Vagina (tissue), 2 donors: ENCODE results near the gene TFDP3. TPM values are rescaled to one million over a fixed set of nuclear protein-coding genes. Genes with fewer than 3 reads are reported as not detected.

ENCODE experiments used
- DNase-seq, 2 donors: peaks; one replicate each; pipeline ENCODE4 v3.0.0-alpha.2; 2017; ENCODE audit errors: extremely low spot score in 2 of 2
- H3K27ac ChIP-seq: fragments of 200-600 bp; sonication (generic); one replicate; pipeline ENCODE4 v1.5.1; 2019
- H3K27me3 ChIP-seq: fragments of 200-600 bp; sonication (generic); one replicate; pipeline ENCODE4 v1.5.1; 2019
- H3K36me3 ChIP-seq, 2 donors: fragments of 200-600 bp; sonication (generic); one replicate each; pipeline ENCODE4 v1.5.1; 2017 to 2019
- H3K4me1 ChIP-seq: fragments of 200-600 bp; sonication (generic); one replicate; pipeline ENCODE4 v1.5.1; 2019
- H3K4me3 ChIP-seq, 2 donors: fragments of 200-600 bp; sonication (generic); 1 replicate in 1 of 2; 2 replicates in 1 of 2; pipeline ENCODE4 v1.5.1; 2016 to 2019
- H3K9me3 ChIP-seq: fragments of 200-600 bp; sonication (generic); one replicate; pipeline ENCODE4 v1.5.1; 2019
- POLR2A ChIP-seq, 2 donors: fragments of 450-650 bp; IDR thresholded peaks; one replicate each; pipeline ENCODE4 v1.6.1; 2017; ENCODE audit warnings: antibody characterized with exemption in 2 of 2, mild to moderate bottlenecking in 2 of 2, moderate library complexity in 2 of 2
- POLR2AphosphoS5 ChIP-seq, 2 donors: sonication (generic); formaldehyde crosslinking; IDR thresholded peaks; one replicate each; pipeline ENCODE4 v1.9.0; 2017; ENCODE audit warnings: antibody characterized with exemption in 2 of 2, mild to moderate bottlenecking in 2 of 2, low read depth in 1 of 2; ENCODE audit not compliant: insufficient read depth in 1 of 2
- intact Hi-C: fragments of 100-400 bp; cut with DNase I; formaldehyde crosslinking; loops from one replicate; pipeline ENCODE4 v1.15.1; 2023
- total RNA-seq: library from RNA; depleted of rRNA; stranded (reverse); fragments of >200 nt; gene quantifications from one replicate; pipeline ENCODE4 v1.2.3, GENCODE V29; 2016
- TF ChIP-seq, protein P1 (sequence below), 3 experiments: fragments of 450-650 bp in 2 of 3; fragments of 200-600 bp in 1 of 3; sonication (generic) in 1 of 3; IDR thresholded peaks; one replicate each; pipeline ENCODE4 v1.5.1; 2017 to 2019; ENCODE audit warnings: antibody characterized with exemption in 3 of 3, mild to moderate bottlenecking in 2 of 3, moderate library complexity in 2 of 3

TFDP3 gene
- total RNA-seq, 1 donor from 2014 or later: not detected

- Histone ChIP-seq H3K27me3 (no peaks in the 10 kb centered on the region), H3K4me3 (no peak overlapping the region), H3K36me3 (no peaks in the 10 kb centered on the region), H3K4me1 (no peaks in the 10 kb centered on the region), H3K27ac (no peak overlapping the region), H3K9me3 (no peaks in the 10 kb centered on the region)
- TF ChIP-seq POLR2A (IDR thresholded peaks at IDR 0.05): no peak
- TF ChIP-seq, protein P1, sequence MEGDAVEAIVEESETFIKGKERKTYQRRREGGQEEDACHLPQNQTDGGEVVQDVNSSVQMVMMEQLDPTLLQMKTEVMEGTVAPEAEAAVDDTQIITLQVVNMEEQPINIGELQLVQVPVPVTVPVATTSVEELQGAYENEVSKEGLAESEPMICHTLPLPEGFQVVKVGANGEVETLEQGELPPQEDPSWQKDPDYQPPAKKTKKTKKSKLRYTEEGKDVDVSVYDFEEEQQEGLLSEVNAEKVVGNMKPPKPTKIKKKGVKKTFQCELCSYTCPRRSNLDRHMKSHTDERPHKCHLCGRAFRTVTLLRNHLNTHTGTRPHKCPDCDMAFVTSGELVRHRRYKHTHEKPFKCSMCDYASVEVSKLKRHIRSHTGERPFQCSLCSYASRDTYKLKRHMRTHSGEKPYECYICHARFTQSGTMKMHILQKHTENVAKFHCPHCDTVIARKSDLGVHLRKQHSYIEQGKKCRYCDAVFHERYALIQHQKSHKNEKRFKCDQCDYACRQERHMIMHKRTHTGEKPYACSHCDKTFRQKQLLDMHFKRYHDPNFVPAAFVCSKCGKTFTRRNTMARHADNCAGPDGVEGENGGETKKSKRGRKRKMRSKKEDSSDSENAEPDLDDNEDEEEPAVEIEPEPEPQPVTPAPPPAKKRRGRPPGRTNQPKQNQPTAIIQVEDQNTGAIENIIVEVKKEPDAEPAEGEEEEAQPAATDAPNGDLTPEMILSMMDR (IDR thresholded peaks at IDR 0.05): no peak
- no peak for TF ChIP-seq POLR2AphosphoS5 (IDR thresholded peaks at IDR 0.05; ENCODE audit: insufficient read depth in 1 of 2, low read depth in 1 of 2)
- no peak for DNase-seq
- intact Hi-C loops: no loop called here
Measured at GRCh38 chrX:133190877-133191738, 27.0 kb downstream of the TFDP3 start.

- no peak overlapping the region for H3K4me3 ChIP-seq
- no peak for DNase-seq
- H3K27ac ChIP-seq: no peak overlapping the region
- no peaks in the 10 kb centered on the region for H3K27me3 ChIP-seq
- TF ChIP-seq POLR2AphosphoS5 (IDR thresholded peaks at IDR 0.05; ENCODE audit: insufficient read depth in 1 of 2, low read depth in 1 of 2): no peak
- intact Hi-C loops: no loop called here
- no peaks in the 10 kb centered on the region for H3K36me3 ChIP-seq
- no peaks in the 10 kb centered on the region for H3K9me3 ChIP-seq
- no peaks in the 10 kb centered on the region for H3K4me1 ChIP-seq
Measured at GRCh38 chrX:133189195-133189594, 29.0 kb downstream of the TFDP3 start.

- no peak overlapping the region for H3K4me3 ChIP-seq
- H3K4me1 ChIP-seq: no peaks in the 10 kb centered on the region
- intact Hi-C loops: no loop called here
- no peaks in the 10 kb centered on the region for H3K9me3 ChIP-seq
- H3K36me3 ChIP-seq: no peaks in the 10 kb centered on the region
- no peak overlapping the region for H3K27ac ChIP-seq
- TF ChIP-seq, protein P1 (IDR thresholded peaks at IDR 0.05): no peak
- TF ChIP-seq POLR2A (IDR thresholded peaks at IDR 0.05): no peak
- no peak for TF ChIP-seq POLR2AphosphoS5 (IDR thresholded peaks at IDR 0.05; ENCODE audit: insufficient read depth in 1 of 2, low read depth in 1 of 2)
- no peaks in the 10 kb centered on the region for H3K27me3 ChIP-seq
- DNase-seq: no peak
Measured at GRCh38 chrX:133188631-133189030, 29.5 kb downstream of the TFDP3 start.

- no peak overlapping the region for H3K4me3 ChIP-seq
- H3K36me3 ChIP-seq: no peaks in the 10 kb centered on the region
- no peaks in the 10 kb centered on the region for H3K9me3 ChIP-seq
- TF ChIP-seq POLR2AphosphoS5 (IDR thresholded peaks at IDR 0.05; ENCODE audit: insufficient read depth in 1 of 2, low read depth in 1 of 2) (no peak), POLR2A (IDR thresholded peaks at IDR 0.05) (no peak)
- TF ChIP-seq, protein P1 (IDR thresholded peaks at IDR 0.05): no peak
- no peaks in the 10 kb centered on the region for H3K4me1 ChIP-seq
- no peaks in the 10 kb centered on the region for H3K27me3 ChIP-seq
- no peak for DNase-seq
- no peak overlapping the region for H3K27ac ChIP-seq
- intact Hi-C loops: no loop called here
Measured at GRCh38 chrX:133185938-133186337, 32.2 kb downstream of the TFDP3 start.

- Histone ChIP-seq H3K4me1 (no peaks in the 10 kb centered on the region), H3K4me3 (no peak overlapping the region), H3K27me3 (no peaks in the 10 kb centered on the region), H3K9me3 (no peaks in the 10 kb centered on the region), H3K27ac (no peak overlapping the region), H3K36me3 (no peaks in the 10 kb centered on the region)
- no peak for TF ChIP-seq POLR2AphosphoS5 (IDR thresholded peaks at IDR 0.05; ENCODE audit: insufficient read depth in 1 of 2, low read depth in 1 of 2)
- TF ChIP-seq POLR2A (IDR thresholded peaks at IDR 0.05): no peak
- TF ChIP-seq, protein P1 (IDR thresholded peaks at IDR 0.05): no peak
- intact Hi-C loops: no loop called here
- no peak for DNase-seq
Measured at GRCh38 chrX:133185119-133185518, 33.0 kb downstream of the TFDP3 start.
